Measurements from ENCODE around the gene MS4A7. TPM values are rescaled to one million over a fixed set of nuclear protein-coding genes. Genes with fewer than 3 reads are reported as not detected.
"Not testable (repeated sequence)": the region's sequence is repeated elsewhere in the genome, so short reads cannot be mapped to it uniquely, and the experiment has no call there.

MS4A7 gene
- total RNA-seq, 4 donors from 2014 or later: 2.5 to 8.9 (median 7.4) TPM

DNA sequence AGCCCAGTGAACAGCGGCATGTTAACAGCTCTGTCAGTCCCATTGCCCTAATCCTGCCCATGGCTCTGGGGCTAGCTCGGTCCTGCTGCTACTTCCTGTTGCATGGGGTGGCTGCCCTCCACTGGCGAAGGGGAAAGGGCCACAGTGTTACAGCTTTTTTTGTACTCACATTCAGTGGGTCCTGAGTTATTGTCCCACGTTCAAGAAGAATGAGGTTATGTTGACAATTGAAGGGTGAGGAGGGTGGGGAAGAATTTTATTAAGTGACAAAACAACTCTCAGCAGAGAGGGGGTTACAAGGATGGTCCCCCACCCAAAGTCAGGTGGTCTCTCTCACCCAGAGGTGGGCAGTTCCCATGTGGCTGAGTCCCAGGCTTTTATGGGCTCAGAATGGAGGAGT lies 17.7 kb upstream of the MS4A7 start:
- Histone ChIP-seq H3K4me1 (no peaks in the 10 kb centered on the region), H3K36me3 (no peaks in the 10 kb centered on the region), H3K27ac (no peak overlapping the region), H3K27me3 (no peaks in the 10 kb centered on the region), H3K9me3 (no peaks in the 10 kb centered on the region), H3K4me3 (no peak overlapping the region)
- in situ Hi-C loops (cut with MboI; ENCODE audit: low sequenced_read_pairs in 4 of 4): loop anchor here in 1 of 4 donors (25.0 kb wide), 1 partner anchor 252 kb away; no protein-coding TSS in a partner anchor
- ATAC-seq (no peak), DNase-seq (no peak)
- TF ChIP-seq POLR2A (IDR thresholded peaks at IDR 0.05): no peak
- TF ChIP-seq, protein P1, sequence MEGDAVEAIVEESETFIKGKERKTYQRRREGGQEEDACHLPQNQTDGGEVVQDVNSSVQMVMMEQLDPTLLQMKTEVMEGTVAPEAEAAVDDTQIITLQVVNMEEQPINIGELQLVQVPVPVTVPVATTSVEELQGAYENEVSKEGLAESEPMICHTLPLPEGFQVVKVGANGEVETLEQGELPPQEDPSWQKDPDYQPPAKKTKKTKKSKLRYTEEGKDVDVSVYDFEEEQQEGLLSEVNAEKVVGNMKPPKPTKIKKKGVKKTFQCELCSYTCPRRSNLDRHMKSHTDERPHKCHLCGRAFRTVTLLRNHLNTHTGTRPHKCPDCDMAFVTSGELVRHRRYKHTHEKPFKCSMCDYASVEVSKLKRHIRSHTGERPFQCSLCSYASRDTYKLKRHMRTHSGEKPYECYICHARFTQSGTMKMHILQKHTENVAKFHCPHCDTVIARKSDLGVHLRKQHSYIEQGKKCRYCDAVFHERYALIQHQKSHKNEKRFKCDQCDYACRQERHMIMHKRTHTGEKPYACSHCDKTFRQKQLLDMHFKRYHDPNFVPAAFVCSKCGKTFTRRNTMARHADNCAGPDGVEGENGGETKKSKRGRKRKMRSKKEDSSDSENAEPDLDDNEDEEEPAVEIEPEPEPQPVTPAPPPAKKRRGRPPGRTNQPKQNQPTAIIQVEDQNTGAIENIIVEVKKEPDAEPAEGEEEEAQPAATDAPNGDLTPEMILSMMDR (IDR thresholded peaks at IDR 0.05 in 4 of 5, conservative IDR thresholded peaks at IDR 0.05 in 1 of 5): no peak
- intact Hi-C loops (cut with DNase I; ENCODE audit: low total_unique reads): loop anchor here (10.0 kb wide), 1 partner anchor 254 kb away; no protein-coding TSS in a partner anchor

DNA sequence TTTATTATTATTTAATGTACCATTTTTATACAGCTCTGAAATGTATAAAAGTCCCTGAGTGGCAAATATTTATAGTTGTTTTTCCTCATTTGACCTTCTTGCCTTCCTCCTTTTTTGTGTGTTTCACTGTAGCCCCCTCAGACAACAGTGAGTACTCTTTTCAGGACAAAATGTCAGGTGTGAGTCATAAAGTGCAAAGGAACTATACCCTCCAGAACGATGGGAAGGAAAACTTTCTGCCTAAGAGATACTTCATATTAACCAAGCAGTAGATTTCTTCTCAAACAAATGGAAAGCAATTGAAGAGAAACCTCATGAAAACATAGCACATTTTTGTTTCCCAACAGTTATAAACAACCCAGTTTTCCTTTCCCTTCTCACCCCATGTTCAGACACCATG lies 16.1 kb upstream of the MS4A7 start:
- Histone ChIP-seq H3K4me3 (no peak overlapping the region), H3K9me3 (no peaks in the 10 kb centered on the region), H3K4me1 (no peaks in the 10 kb centered on the region), H3K36me3 (no peaks in the 10 kb centered on the region), H3K27me3 (no peaks in the 10 kb centered on the region), H3K27ac (no peak overlapping the region)
- no peak for TF ChIP-seq POLR2A (IDR thresholded peaks at IDR 0.05)
- TF ChIP-seq, protein P1 (IDR thresholded peaks at IDR 0.05 in 4 of 5, conservative IDR thresholded peaks at IDR 0.05 in 1 of 5): no peak
- ATAC-seq (no peak), DNase-seq (no peak)
- in situ Hi-C loops (cut with MboI; ENCODE audit: low sequenced_read_pairs in 4 of 4) (loop anchor here in 1 of 4 donors (25.0 kb wide), 1 partner anchor 250 kb away; no protein-coding TSS in a partner anchor), intact Hi-C loops (cut with DNase I; ENCODE audit: low total_unique reads) (loop anchor here (10.0 kb wide), 1 partner anchor 253 kb away; no protein-coding TSS in a partner anchor)

DNA sequence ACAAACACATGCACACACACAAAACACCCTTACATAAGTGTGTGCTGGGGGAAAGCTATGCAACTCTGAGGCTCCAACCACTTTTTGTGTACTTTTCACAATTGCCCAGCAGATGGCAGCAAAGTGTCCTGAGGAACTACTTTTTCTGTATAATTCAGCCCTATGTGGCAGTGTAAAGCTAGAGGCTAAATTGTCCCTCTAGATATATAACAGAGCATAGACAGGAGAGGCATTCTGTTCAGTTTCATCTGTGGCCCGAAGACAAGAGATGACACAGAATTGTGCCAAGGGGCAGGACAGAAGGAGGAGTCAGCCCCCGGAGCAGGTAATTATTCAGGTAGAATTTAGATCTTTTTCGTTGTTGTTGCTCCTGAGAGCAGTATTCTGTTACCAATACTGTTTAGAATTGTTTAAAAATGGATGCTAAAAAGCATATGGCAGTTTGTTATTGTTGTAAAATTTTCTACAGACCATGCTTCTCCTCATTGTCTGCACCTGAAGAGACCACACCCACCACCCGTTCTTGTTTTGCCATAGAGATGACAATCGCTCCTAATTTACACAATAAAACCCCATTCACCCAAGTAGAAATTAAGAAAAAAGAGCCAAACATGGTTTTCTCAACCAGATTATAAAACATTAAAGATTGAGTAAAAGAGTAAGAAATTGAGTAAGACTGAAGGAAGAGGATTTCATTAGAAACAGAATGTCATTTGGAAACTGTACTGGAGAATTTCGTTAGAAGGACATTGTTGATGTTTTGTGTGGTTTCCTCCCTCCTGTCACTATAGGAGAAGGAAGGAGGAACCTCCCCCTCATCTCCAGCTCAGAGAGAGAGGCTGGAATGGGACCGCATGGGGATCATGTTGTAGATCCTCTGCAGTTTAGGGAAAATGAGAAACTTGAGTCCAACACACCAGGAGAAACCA lies 14.5 kb upstream of the MS4A7 start:
- H3K36me3 ChIP-seq: no peaks in the 10 kb centered on the region
- H3K4me1 ChIP-seq: no peaks in the 10 kb centered on the region
- in situ Hi-C loops (cut with MboI; ENCODE audit: low sequenced_read_pairs in 4 of 4): loop anchor here in 1 of 4 donors (25.0 kb wide), 1 partner anchor 248 kb away; no protein-coding TSS in a partner anchor
- H3K27me3 ChIP-seq: no peaks in the 10 kb centered on the region
- TF ChIP-seq, protein P1 (IDR thresholded peaks at IDR 0.05 in 4 of 5, conservative IDR thresholded peaks at IDR 0.05 in 1 of 5): peak in 2 of 5 experiments; percentile 50 to 57
- no peak for TF ChIP-seq POLR2A (IDR thresholded peaks at IDR 0.05)
- ATAC-seq (peak in 1 of 2 donors; percentile 51), DNase-seq (peak; percentile 11 to 18)
- H3K4me3 ChIP-seq: no peak overlapping the region
- no peaks in the 10 kb centered on the region for H3K9me3 ChIP-seq
- intact Hi-C loops (cut with DNase I; ENCODE audit: low total_unique reads): loop anchor here (10.0 kb wide), 1 partner anchor 251 kb away; no protein-coding TSS in a partner anchor
- H3K27ac ChIP-seq: no peak overlapping the region

DNA sequence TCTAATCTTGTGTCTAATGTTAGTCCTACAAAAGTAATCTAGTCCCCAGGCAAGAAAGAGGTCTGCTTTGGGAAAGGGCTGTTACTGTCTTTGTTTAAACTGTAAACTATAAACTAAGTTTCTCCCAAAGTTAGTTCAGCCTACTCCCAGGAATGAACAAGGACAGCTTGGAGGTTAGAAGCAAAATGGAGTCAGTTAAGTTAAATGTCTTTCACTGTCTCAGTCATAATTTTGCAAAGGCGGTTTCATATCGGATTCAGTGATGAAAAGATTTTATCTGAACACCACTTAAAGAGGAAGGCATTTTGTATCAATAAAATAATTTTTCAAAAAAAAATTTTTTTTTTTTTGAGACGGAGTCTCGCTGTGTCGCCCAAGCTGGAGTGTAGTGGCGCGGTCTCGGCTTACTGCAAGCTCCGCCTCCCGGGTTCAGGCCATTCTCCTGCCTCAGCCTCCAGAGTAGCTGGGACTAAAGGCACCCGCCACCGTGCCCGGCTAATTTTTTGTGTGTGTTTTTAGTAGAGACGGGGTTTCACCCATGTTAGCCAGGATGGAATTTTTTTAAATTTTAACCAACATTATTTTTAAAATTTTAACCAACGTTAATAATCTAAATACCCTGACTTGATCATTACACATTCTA lies 11.9 kb upstream of the MS4A7 start:
- intact Hi-C loops (cut with DNase I; ENCODE audit: low total_unique reads): loop anchor here (10.0 kb wide), 1 partner anchor 248 kb away; no protein-coding TSS in a partner anchor
- ATAC-seq: not testable (repeated sequence)

More for the DNA sequence above, 11.9 kb upstream of the MS4A7 start:
- not testable (repeated sequence) for DNase-seq, H3K27me3 ChIP-seq, H3K36me3 ChIP-seq, H3K27ac ChIP-seq, H3K4me3 ChIP-seq, H3K9me3 ChIP-seq, H3K4me1 ChIP-seq
- in situ Hi-C loops (cut with MboI; ENCODE audit: low sequenced_read_pairs in 4 of 4): loop anchor here in 1 of 4 donors (25.0 kb wide), 1 partner anchor 246 kb away; no protein-coding TSS in a partner anchor

Measured in gastrocnemius medialis (tissue), 4 donors.